Activated T-cell treated with anti-CD3 and anti-CD28 coated beads for 1 hour (primary cell): ENCODE results near the gene LDB3.

Source experiments
- DNase-seq: peaks from one replicate; pipeline ENCODE4 v3.0.0-alpha.2; 2020; ENCODE audit warnings: low read depth

Gene LDB3

GRCh38 chr10:86651021-86651471 is 17.3 kb upstream of the LDB3 start:
- no peak for DNase-seq

GRCh38 chr10:86651631-86652331 is 16.5 kb upstream of the LDB3 start:
- no peak for DNase-seq

- DNase-seq: no peak
These were observed 15.7 kb upstream of the LDB3 start for GRCh38 chr10:86652361-86653202.

- DNase-seq: no peak
These were observed 14.9 kb upstream of the LDB3 start for GRCh38 chr10:86653379-86653778.

GRCh38 chr10:86653987-86654386 is 14.3 kb upstream of the LDB3 start:
- DNase-seq: no peak

GRCh38 chr10:86654411-86655172 is 13.7 kb upstream of the LDB3 start, which contains the start of gene OPN4:
Gene OPN4 (plus strand): TSS chr10:86654547. CDS start chr10:86654784, 237 bp downstream.
- DNase-seq: no peak

- DNase-seq: no peak
These were observed 13.2 kb upstream of the LDB3 start for GRCh38 chr10:86655173-86655540.

GRCh38 chr10:86655596-86655995 is 12.7 kb upstream of the LDB3 start:
- no peak for DNase-seq

- no peak for DNase-seq
These were observed 11.3 kb upstream of the LDB3 start for GRCh38 chr10:86657011-86657395.

GRCh38 chr10:86657396-86658011 is 10.8 kb upstream of the LDB3 start:
- no peak for DNase-seq

- DNase-seq: no peak
These were observed 10.0 kb upstream of the LDB3 start for GRCh38 chr10:86658261-86658741.

GRCh38 chr10:86658751-86659150 is 9.6 kb upstream of the LDB3 start:
- no peak for DNase-seq

- no peak for DNase-seq
These were observed 9.1 kb upstream of the LDB3 start for GRCh38 chr10:86659161-86659691.

- DNase-seq: no peak
These were observed 8.4 kb upstream of the LDB3 start for GRCh38 chr10:86659721-86660453.

GRCh38 chr10:86661161-86662025 is 6.9 kb upstream of the LDB3 start:
- no peak for DNase-seq

GRCh38 chr10:86662186-86663045 is 5.9 kb upstream of the LDB3 start:
- no peak for DNase-seq

- no peak for DNase-seq
These were observed 5.3 kb upstream of the LDB3 start for GRCh38 chr10:86663046-86663345.

- no peak for DNase-seq
These were observed 4.6 kb upstream of the LDB3 start for GRCh38 chr10:86663576-86664339.
